SK-N-MC (cell line): ENCODE measurements around the gene NEK4.

Source experiments
- EZH2 ChIP-seq: fragments of 200-600 bp; sonication (generic); IDR thresholded peaks from one replicate; pipeline ENCODE4 v1.6.1; 2017; ENCODE audit warnings: antibody characterized with exemption
- FOXP2 ChIP-seq: optimal IDR thresholded peaks from 2 replicates; pipeline ENCODE3; 2011; ENCODE audit warnings: mild to moderate bottlenecking, moderate library complexity; ENCODE audit not compliant: insufficient read depth; ENCODE audit errors: extremely low read length, control extremely low read depth
- POLR2AphosphoS5 ChIP-seq: IDR thresholded peaks from 2 replicates; pipeline ENCODE4 v1.6.1; 2012; ENCODE audit warnings: mild to moderate bottlenecking, low read depth, low read length, borderline replicate concordance

DNA sequence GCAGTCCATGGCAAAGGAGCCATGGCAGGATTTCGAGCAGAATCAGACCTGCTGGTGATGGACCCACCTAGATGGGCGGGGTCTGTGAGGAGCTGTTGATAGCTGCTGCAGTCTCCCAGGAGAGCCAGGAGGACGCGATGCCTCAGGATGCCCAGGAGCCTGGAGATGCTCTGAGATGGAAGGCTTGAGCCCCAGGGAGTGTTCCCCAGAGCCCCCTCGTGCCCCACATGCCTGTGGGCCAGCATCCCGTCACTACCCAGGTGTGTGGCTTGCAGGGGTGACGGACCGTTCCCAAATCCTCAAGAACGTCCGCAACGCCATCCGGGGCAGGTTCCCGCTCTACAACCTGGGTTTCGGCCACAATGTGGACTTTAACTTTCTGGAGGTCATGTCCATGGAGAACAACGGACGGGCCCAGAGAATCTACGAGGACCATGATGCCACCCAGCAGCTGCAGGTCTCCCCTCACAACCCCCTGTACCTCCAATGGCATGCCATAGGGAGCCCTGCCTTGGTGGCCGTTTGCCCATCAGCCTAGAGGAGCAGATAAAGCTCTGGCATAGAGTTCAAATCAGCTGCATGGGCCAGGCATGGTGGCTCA is 13.4 kb upstream of the NEK4 start:
- TF ChIP-seq EZH2: no peak
- no peak for TF ChIP-seq POLR2AphosphoS5
- no peak for TF ChIP-seq FOXP2
